GM23338 (cell line): ENCODE data around the gene SPRED3. TPM values are rescaled to one million over a fixed set of nuclear protein-coding genes. Genes with fewer than 3 reads are reported as not detected.

Source experiments
- ATAC-seq: fragments of 200-7000 bp; cut with Tn5 transposase; 3 replicates; pipeline ENCODE4 v1.9.1; 2020
- DNase-seq: peaks from one replicate; pipeline ENCODE4 v3.0.0-alpha.2; 2015; ENCODE audit warnings: low spot score
- H2AFZ ChIP-seq: fragments of 200-600 bp; sonication (generic); 2 replicates; pipeline ENCODE4 v1.8.0; 2016; ENCODE audit warnings: antibody characterized with exemption, mild to moderate bottlenecking, moderate library complexity
- H3F3A ChIP-seq: fragments of 200-600 bp; sonication (generic); replicated peaks from 2 replicates; pipeline ENCODE4 v1.8.0; 2017; ENCODE audit warnings: antibody characterized with exemption, mixed run types, low read depth
- H3K27ac ChIP-seq: fragments of 200-600 bp; sonication (generic); 2 replicates; pipeline ENCODE4 v1.6.1; 2016; ENCODE audit warnings: low read depth
- H3K27me3 ChIP-seq: fragments of 200-600 bp; sonication (generic); 2 replicates; pipeline ENCODE4 v1.8.0; 2016; ENCODE audit warnings: mild to moderate bottlenecking, mixed run types, moderate library complexity; ENCODE audit not compliant: insufficient read depth
- H3K36me3 ChIP-seq: fragments of 200-600 bp; sonication (generic); 2 replicates; pipeline ENCODE4 v1.8.0; 2016; ENCODE audit warnings: mild to moderate bottlenecking; ENCODE audit not compliant: insufficient read depth
- H3K4me1 ChIP-seq: fragments of 200-600 bp; sonication (generic); 2 replicates; pipeline ENCODE4 v1.8.0; 2016; ENCODE audit warnings: mild to moderate bottlenecking, moderate library complexity; ENCODE audit not compliant: insufficient read depth
- H3K4me2 ChIP-seq: fragments of 200-600 bp; sonication (generic); 2 replicates; pipeline ENCODE4 v1.7.1; 2017; ENCODE audit warnings: mixed run types
- H3K4me3 ChIP-seq: fragments of 200-600 bp; sonication (generic); 2 replicates; pipeline ENCODE4 v1.6.1; 2016; ENCODE audit warnings: mixed run types
- H3K79me2 ChIP-seq: fragments of 200-600 bp; sonication (generic); replicated peaks from 2 replicates; pipeline ENCODE4 v1.8.0; 2017; ENCODE audit warnings: mild to moderate bottlenecking; ENCODE audit not compliant: insufficient read depth
- H3K9me2 ChIP-seq: fragments of 200-600 bp; sonication (generic); 2 replicates; pipeline ENCODE4 v1.8.0; 2017; ENCODE audit not compliant: insufficient read depth
- H4K20me1 ChIP-seq: fragments of 200-600 bp; sonication (generic); replicated peaks from 2 replicates; pipeline ENCODE4 v1.8.0; 2017; ENCODE audit warnings: mild to moderate bottlenecking; ENCODE audit not compliant: insufficient read depth
- H3K27ac Mint-ChIP-seq: 2 replicates; pipeline ENCODE4 v1.8.0; 2020; ENCODE audit warnings: inconsistent platforms, mild to moderate bottlenecking, moderate library complexity, mixed read lengths
- H3K27me3 Mint-ChIP-seq: 3 replicates; pipeline ENCODE4 v1.8.0; 2022; ENCODE audit warnings: low read depth, mild to moderate bottlenecking, moderate library complexity, mixed read lengths, inconsistent platforms; ENCODE audit not compliant: insufficient read depth, poor library complexity
- H3K36me3 Mint-ChIP-seq: 3 replicates; pipeline ENCODE4 v1.8.0; 2021; ENCODE audit warnings: low read depth, mild to moderate bottlenecking, inconsistent platforms, moderate library complexity, mixed read lengths
- H3K4me1 Mint-ChIP-seq: 3 replicates; pipeline ENCODE4 v1.8.0; 2020; ENCODE audit warnings: mild to moderate bottlenecking, inconsistent platforms, mixed read lengths
- H3K4me3 Mint-ChIP-seq: 3 replicates; pipeline ENCODE4 v1.8.0; 2021; ENCODE audit warnings: moderate library complexity, mild to moderate bottlenecking, inconsistent platforms, mixed read lengths
- H3K9me3 Mint-ChIP-seq: 3 replicates; pipeline ENCODE4 v1.8.0; 2020; ENCODE audit warnings: moderate library complexity, mild to moderate bottlenecking, inconsistent platforms, mixed read lengths
- CREB1 ChIP-seq: fragments of 250-450 bp; sonication (Bioruptor Pico); IDR thresholded peaks from 2 replicates; pipeline ENCODE4 v1.5.0; 2020; ENCODE audit warnings: low read depth, mild to moderate bottlenecking, moderate library complexity
- ETS1 ChIP-seq: IDR thresholded peaks from 2 replicates; pipeline ENCODE4 v1.6.1; 2016; ENCODE audit warnings: antibody characterized with exemption
- EZH2 ChIP-seq: fragments of 200-600 bp; sonication (generic); IDR thresholded peaks from one replicate; pipeline ENCODE4 v1.8.0; 2017; ENCODE audit warnings: antibody characterized with exemption, mild to moderate bottlenecking, low read depth; ENCODE audit not compliant: unreplicated experiment
- JUNB ChIP-seq: IDR thresholded peaks from one replicate; pipeline ENCODE4 v1.6.1; 2016; ENCODE audit warnings: antibody characterized with exemption; ENCODE audit not compliant: unreplicated experiment
- NANOG ChIP-seq: IDR thresholded peaks from 2 replicates; pipeline ENCODE4 v1.6.1; 2016; ENCODE audit warnings: antibody characterized with exemption, borderline replicate concordance
- POLR2AphosphoS5 ChIP-seq: IDR thresholded peaks from 2 replicates; pipeline ENCODE4 v1.6.1; 2016; ENCODE audit warnings: antibody characterized with exemption, low read depth
- REST ChIP-seq: IDR thresholded peaks from one replicate; pipeline ENCODE4 v1.6.1; 2018; ENCODE audit warnings: antibody characterized with exemption; ENCODE audit not compliant: unreplicated experiment
- ZNF462 ChIP-seq: fragments of 250-450 bp; sonication (Bioruptor Pico); IDR thresholded peaks from 2 replicates; pipeline ENCODE4 v1.5.0; 2020; ENCODE audit warnings: mild to moderate bottlenecking, moderate library complexity
- polyA plus RNA-seq: library from polyadenylated mRNA; unstranded; fragments of >200 nt; fragmentation: Nextera tagmentation; extraction: Ambion mirVana; gene quantifications from 2 replicates; pipeline ENCODE4 v1.2.1, GENCODE V29; 2016
- total RNA-seq: library from RNA; depleted of rRNA; stranded (reverse); fragments of >200 nt; shearing (Covaris generic); gene quantifications from 2 replicates; pipeline ENCODE4 v1.2.3, GENCODE V29; 2014

The SPRED3 gene
- total and polyA plus RNA-seq, 2 experiments from 2014 or later: 3.9 to 11.6 TPM

DNA sequence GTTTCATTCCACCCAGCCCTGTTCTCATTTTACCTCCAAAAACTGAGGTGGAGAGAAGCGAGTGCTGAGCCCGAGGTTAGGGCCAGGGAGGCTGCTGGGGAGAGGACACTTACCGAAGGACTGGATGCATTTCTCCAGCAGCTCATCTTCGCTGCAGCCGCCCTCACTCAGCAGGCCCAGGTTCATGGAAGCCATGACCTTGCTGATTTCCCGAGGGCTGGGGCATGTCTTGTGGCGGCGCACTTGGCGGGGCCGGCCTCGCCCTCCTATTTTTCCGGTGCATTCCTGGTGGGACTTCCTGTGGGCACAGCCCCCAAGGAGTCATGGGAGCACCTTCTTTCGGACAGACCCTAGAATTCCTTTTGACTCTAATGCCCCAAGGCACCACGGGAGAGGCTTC, 33.4 kb downstream of the SPRED3 start:
- H3K9me3 Mint-ChIP-seq: no peaks in the 10 kb centered on the region
- H3K27me3 Mint-ChIP-seq: peaks cover 33% of the 10 kb centered on the region
- Histone ChIP-seq H2AFZ (no peak overlapping the region), H3F3A (0 out of 2 replicates have a peak, but pooled peaks cover 25% of the 10 kb centered on the region), H3K9me2 (no peaks in the 10 kb centered on the region), H3K4me3 (no peak overlapping the region), H3K79me2 (no peaks in the 10 kb centered on the region), H4K20me1 (no peaks in the 10 kb centered on the region), H3K4me1 (peaks cover 22% of the 10 kb centered on the region), H3K36me3 (no peaks in the 10 kb centered on the region), H3K4me2 (no peak overlapping the region), H3K27ac (no peak overlapping the region), H3K27me3 (peaks cover 10% of the 10 kb centered on the region; the same call in 1 of the 2 replicates)
- no peak for DNase-seq
- no peak overlapping the region for H3K27ac Mint-ChIP-seq
- peaks cover 21% of the 10 kb centered on the region for H3K4me1 Mint-ChIP-seq
- no peak for ATAC-seq
- no peaks in the 10 kb centered on the region; the same call in 2 of the 3 replicates for H3K36me3 Mint-ChIP-seq
- TF ChIP-seq CREB1 (CRISPR knock-in tag): no peak
- no peak for TF ChIP-seq EZH2
- no peak for TF ChIP-seq JUNB
- TF ChIP-seq ETS1: no peak
- no peak for TF ChIP-seq ZNF462 (CRISPR knock-in tag)
- no peak overlapping the region for H3K4me3 Mint-ChIP-seq

DNA sequence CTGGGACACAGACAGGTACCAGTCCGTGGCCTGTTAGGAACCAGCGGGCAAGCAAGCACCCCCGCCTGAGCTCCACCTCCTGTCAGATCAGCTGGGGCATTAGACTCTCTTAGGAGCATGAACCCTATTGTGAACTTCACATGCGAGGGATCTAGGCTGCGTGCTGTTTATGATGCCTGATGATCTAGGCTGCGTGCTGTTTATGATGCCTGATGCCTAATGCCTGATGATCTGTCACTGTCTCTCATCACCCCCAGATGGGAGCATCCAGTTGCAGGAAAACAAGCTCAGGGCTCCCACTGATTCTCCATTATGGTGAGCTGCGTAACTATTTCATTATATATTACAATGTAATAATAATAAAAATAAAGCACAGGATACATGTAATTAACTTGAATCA, 33.9 kb downstream of the SPRED3 start:
- Mint-ChIP-seq H3K27ac (no peak overlapping the region), H3K36me3 (no peaks in the 10 kb centered on the region; the same call in 2 of the 3 replicates), H3K9me3 (no peaks in the 10 kb centered on the region), H3K4me1 (peaks cover 16% of the 10 kb centered on the region), H3K27me3 (peaks cover 32% of the 10 kb centered on the region), H3K4me3 (no peak overlapping the region)
- no peak for DNase-seq
- Histone ChIP-seq H2AFZ (no peak overlapping the region), H4K20me1 (no peaks in the 10 kb centered on the region), H3K9me2 (no peaks in the 10 kb centered on the region), H3K4me2 (no peak overlapping the region), H3K27ac (no peak overlapping the region), H3F3A (0 out of 2 replicates have a peak, but pooled peaks cover 25% of the 10 kb centered on the region), H3K79me2 (no peaks in the 10 kb centered on the region), H3K36me3 (no peaks in the 10 kb centered on the region), H3K27me3 (peaks cover 10% of the 10 kb centered on the region; the same call in 1 of the 2 replicates), H3K4me3 (no peak overlapping the region), H3K4me1 (peaks cover 24% of the 10 kb centered on the region)
- TF ChIP-seq POLR2AphosphoS5 (no peak), NANOG (no peak), EZH2 (no peak), REST (no peak), CREB1 (CRISPR knock-in tag) (no peak)
- no peak for ATAC-seq
